Measurements from ENCODE around the gene OR52R1. TPM values are rescaled to one million over a fixed set of nuclear protein-coding genes. Genes with fewer than 3 reads are reported as not detected.

Gene OR52R1
- polyA plus RNA-seq, 1 donor = not detected

Other genes with a start within 250 kb of the OR52R1 start
- not detected for gene OR52I2, start 222.6 kb downstream of the OR52R1 start, polyA plus RNA-seq (ENCODE audit: insufficient read length)
- not detected for gene OR52I1, start 210.3 kb downstream of the OR52R1 start, polyA plus RNA-seq (ENCODE audit: insufficient read length)
- gene TRIM68, start 196.1 kb downstream of the OR52R1 start, polyA plus RNA-seq (ENCODE audit: insufficient read length) = 8.7 TPM
- not detected for gene OR51D1, start 166.9 kb downstream of the OR52R1 start, polyA plus RNA-seq (ENCODE audit: insufficient read length)
- 2.2 TPM for gene OR51E1, start 160.4 kb downstream of the OR52R1 start, polyA plus RNA-seq (ENCODE audit: insufficient read length)
- 0.83 TPM for gene OR51E2, start 106.5 kb downstream of the OR52R1 start, polyA plus RNA-seq (ENCODE audit: insufficient read length)
- not detected for gene MMP26, start 99.6 kb downstream of the OR52R1 start, polyA plus RNA-seq (ENCODE audit: insufficient read length)
- gene OR51F1, start 34.4 kb downstream of the OR52R1 start, polyA plus RNA-seq (ENCODE audit: insufficient read length) = not detected
- not detected for gene OR51F2, start 16.9 kb upstream of the OR52R1 start, polyA plus RNA-seq (ENCODE audit: insufficient read length)
- gene OR51S1, start 44.8 kb upstream of the OR52R1 start, polyA plus RNA-seq (ENCODE audit: insufficient read length) = not detected
- gene OR51T1, start 77.5 kb upstream of the OR52R1 start, polyA plus RNA-seq (ENCODE audit: insufficient read length) = not detected
- gene OR51A7, start 99.4 kb upstream of the OR52R1 start, polyA plus RNA-seq (ENCODE audit: insufficient read length) = not detected
- not detected for gene OR51G2, start 115.0 kb upstream of the OR52R1 start, polyA plus RNA-seq (ENCODE audit: insufficient read length)
- gene OR51G1, start 120.0 kb upstream of the OR52R1 start, polyA plus RNA-seq (ENCODE audit: insufficient read length) = not detected
- gene OR51A4, start 143.2 kb upstream of the OR52R1 start, polyA plus RNA-seq (ENCODE audit: insufficient read length) = not detected
- not detected for gene OR51A2, start 151.3 kb upstream of the OR52R1 start, polyA plus RNA-seq (ENCODE audit: insufficient read length)
- 0.06 TPM for gene OR51L1, start 190.5 kb upstream of the OR52R1 start, polyA plus RNA-seq (ENCODE audit: insufficient read length)
- gene OR52J3, start 242.1 kb upstream of the OR52R1 start, polyA plus RNA-seq (ENCODE audit: insufficient read length) = not detected

Data from forelimb muscle (tissue), 1 donor.